ENCODE results near the gene COX17.

COX17 gene

GRCh38 chr3:119630128-119630879 lies 46.9 kb downstream of the COX17 start:
- Mint-ChIP-seq H3K27me3 (ENCODE audit: low read depth) (no peaks in the 10 kb centered on the region), H3K9me3 (no peaks in the 10 kb centered on the region), H3K36me3 (ENCODE audit: low read depth) (peaks cover 2% of the 10 kb centered on the region), H3K4me1 (ENCODE audit: low read depth) (peaks cover 28% of the 10 kb centered on the region), H3K27ac (no peak overlapping the region), H3K4me3 (no peak overlapping the region)
- DNase-seq (ENCODE audit: low spot score) = no peak

- no peak overlapping the region for H3K27ac Mint-ChIP-seq
- H3K4me1 Mint-ChIP-seq (ENCODE audit: low read depth) = peaks cover 28% of the 10 kb centered on the region
- H3K36me3 Mint-ChIP-seq (ENCODE audit: low read depth) = peaks cover 2% of the 10 kb centered on the region
- no peak for DNase-seq (ENCODE audit: low spot score)
- H3K9me3 Mint-ChIP-seq = no peaks in the 10 kb centered on the region
- H3K4me3 Mint-ChIP-seq = no peak overlapping the region
- H3K27me3 Mint-ChIP-seq (ENCODE audit: low read depth) = no peaks in the 10 kb centered on the region
Observed at GRCh38 chr3:119628816-119629445, 48.3 kb downstream of the COX17 start.

DNA sequence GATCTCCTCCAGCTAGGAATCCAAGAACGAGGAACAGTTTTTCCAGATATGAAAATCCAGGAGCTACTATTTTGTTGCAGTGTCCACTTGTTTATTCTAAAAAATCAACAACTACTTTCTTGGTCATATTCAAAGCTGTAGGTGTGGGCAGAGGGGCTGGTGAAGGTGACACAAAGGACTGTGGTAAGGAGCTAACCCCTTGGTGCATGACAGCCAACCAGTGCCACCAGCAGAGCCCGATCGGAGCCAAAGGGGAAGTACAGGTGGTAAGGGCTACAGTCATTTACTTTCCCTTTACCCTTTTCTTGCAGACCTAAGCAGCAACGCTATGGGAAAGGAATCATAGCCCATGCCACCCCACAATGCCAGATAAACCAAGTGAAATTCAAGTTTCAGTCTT lies 48.8 kb downstream of the COX17 start:
- Mint-ChIP-seq H3K36me3 (ENCODE audit: low read depth) (peaks cover 2% of the 10 kb centered on the region), H3K4me1 (ENCODE audit: low read depth) (peaks cover 28% of the 10 kb centered on the region), H3K9me3 (no peaks in the 10 kb centered on the region), H3K27ac (no peak overlapping the region), H3K4me3 (no peak overlapping the region), H3K27me3 (ENCODE audit: low read depth) (no peaks in the 10 kb centered on the region)
- DNase-seq (ENCODE audit: low spot score) = peak; percentile 32

DNA sequence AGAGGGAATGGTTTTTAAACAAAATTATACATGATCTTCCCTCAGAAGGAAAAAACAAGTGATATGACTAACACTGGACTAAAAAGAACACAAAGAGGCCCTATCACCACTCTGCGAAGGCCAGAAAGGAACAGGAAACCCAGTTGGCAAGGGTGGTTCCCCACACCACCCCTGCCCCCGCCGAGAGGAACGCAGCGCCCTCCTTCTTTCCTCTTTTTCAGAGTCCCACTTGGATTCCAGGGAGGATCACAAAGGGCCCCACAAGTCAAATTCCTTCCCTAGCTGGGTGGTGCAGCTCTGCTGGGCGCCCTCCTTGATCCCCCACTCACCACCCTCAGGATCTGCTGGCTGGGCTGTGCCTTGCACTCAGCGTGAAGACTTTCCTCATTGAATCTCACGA lies 49.7 kb downstream of the COX17 start:
- no peak for DNase-seq (ENCODE audit: low spot score)

DNA sequence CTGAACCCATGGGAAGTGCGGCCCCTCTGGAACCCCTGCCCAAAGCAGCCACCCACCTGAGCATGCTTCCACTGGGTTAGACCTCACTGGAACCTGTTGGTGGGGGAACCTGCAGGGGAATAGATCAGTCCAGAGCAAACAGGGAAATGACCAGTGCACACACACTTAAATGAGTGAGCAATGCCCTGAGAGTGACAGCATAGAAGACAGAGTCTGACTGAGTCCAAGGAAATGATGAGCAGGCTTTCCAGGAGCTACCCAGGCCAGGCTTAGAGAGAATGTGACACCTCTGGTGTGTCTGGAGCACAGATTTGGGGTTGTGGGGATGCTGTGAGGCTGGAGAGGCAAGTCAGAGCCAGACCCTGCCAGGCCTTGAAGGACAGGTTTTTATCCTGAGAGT lies 51.0 kb downstream of the COX17 start:
- peaks cover 28% of the 10 kb centered on the region for H3K4me1 Mint-ChIP-seq (ENCODE audit: low read depth)
- H3K4me3 Mint-ChIP-seq = no peak overlapping the region

More for the DNA sequence above, 49.7 kb downstream of the COX17 start:
- Mint-ChIP-seq H3K4me1 (ENCODE audit: low read depth) (peaks cover 28% of the 10 kb centered on the region), H3K27ac (no peak overlapping the region), H3K36me3 (ENCODE audit: low read depth) (peaks cover 2% of the 10 kb centered on the region), H3K27me3 (ENCODE audit: low read depth) (no peaks in the 10 kb centered on the region), H3K4me3 (peak overlapping the region; percentile 10), H3K9me3 (no peaks in the 10 kb centered on the region)

DNA sequence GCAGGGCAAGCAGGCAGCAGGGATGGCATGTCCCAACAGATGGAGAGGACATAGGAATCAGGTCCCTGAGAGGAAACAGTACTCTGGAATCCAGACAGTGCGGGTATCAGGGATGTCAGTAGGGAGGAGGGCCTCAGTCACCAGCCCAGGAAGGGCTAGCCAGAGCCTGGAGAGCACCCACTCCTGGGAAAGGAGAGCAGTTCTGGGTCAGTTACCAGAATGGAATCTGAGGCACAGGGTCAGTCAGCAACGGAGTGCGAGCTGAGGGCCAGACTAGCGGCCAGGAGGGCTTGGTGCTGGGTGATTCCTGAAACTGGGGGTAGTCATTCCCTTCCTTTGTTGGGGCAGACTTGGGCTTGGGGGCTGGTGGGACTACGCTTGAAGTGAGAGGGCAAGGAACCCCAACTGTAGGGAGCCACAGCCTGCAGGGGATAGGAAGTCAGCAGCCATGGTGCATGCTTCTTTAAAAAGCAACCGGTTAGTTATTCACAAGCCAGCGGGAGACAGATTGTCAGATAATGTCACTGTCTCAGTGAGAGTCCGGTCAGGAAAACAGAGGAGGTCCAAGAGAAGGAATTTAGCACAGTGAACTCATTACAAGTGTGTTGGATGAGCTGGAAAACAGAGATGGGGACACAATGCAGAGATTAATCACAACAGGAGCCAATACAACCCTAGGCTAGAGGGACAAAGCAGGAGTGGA lies 51.6 kb downstream of the COX17 start:
- no peak for DNase-seq (ENCODE audit: low spot score)
- Mint-ChIP-seq H3K36me3 (ENCODE audit: low read depth) (peaks cover 2% of the 10 kb centered on the region), H3K9me3 (no peaks in the 10 kb centered on the region), H3K4me1 (ENCODE audit: low read depth) (peaks cover 25% of the 10 kb centered on the region), H3K4me3 (no peak overlapping the region), H3K27me3 (ENCODE audit: low read depth) (no peaks in the 10 kb centered on the region), H3K27ac (no peak overlapping the region)

More for the DNA sequence above, 51.0 kb downstream of the COX17 start:
- no peaks in the 10 kb centered on the region for H3K27me3 Mint-ChIP-seq (ENCODE audit: low read depth)
- H3K36me3 Mint-ChIP-seq (ENCODE audit: low read depth) = peaks cover 2% of the 10 kb centered on the region
- no peak overlapping the region for H3K27ac Mint-ChIP-seq
- H3K9me3 Mint-ChIP-seq = no peaks in the 10 kb centered on the region
- no peak for DNase-seq (ENCODE audit: low spot score)

GRCh38 chr3:119624002-119624720 lies 53.0 kb downstream of the COX17 start:
- H3K4me3 Mint-ChIP-seq = no peak overlapping the region
- peaks cover 20% of the 10 kb centered on the region for H3K4me1 Mint-ChIP-seq (ENCODE audit: low read depth)
- H3K27me3 Mint-ChIP-seq (ENCODE audit: low read depth) = no peaks in the 10 kb centered on the region
- H3K36me3 Mint-ChIP-seq (ENCODE audit: low read depth) = peaks cover 2% of the 10 kb centered on the region
- H3K9me3 Mint-ChIP-seq = no peaks in the 10 kb centered on the region
- H3K27ac Mint-ChIP-seq = no peak overlapping the region
- DNase-seq (ENCODE audit: low spot score) = no peak

DNA sequence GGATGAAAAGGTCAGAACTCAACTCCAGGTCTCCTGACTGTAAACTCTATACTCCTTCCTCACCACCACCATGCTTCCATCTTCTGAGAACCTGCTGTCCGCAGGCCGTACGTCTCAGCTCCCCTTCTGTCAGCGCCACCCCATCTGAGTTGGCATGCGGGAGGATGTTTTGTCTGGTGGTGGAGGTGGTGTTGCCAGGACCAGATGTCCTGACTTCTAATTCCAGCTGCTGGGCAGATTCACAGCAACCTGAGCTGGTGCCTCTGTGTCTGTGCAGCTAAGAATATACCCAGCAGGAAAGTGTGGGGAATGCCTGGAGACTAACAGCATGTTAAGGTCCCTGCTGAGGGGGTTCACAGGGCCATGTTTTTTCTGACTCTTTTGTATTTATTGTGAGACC lies 56.3 kb downstream of the COX17 start:
- Mint-ChIP-seq H3K9me3 (no peaks in the 10 kb centered on the region), H3K4me3 (no peak overlapping the region), H3K27me3 (ENCODE audit: low read depth) (no peaks in the 10 kb centered on the region), H3K36me3 (ENCODE audit: low read depth) (no peaks in the 10 kb centered on the region), H3K27ac (no peak overlapping the region), H3K4me1 (ENCODE audit: low read depth) (no peaks in the 10 kb centered on the region)
- no peak for DNase-seq (ENCODE audit: low spot score)
